OCI-LY3 (cell line): ENCODE results near the gene IGSF3.
"Not testable (repeated sequence)": the region's sequence is repeated elsewhere in the genome, so short reads cannot be mapped to it uniquely, and the experiment has no call there.

Source experiments
- H2AFZ ChIP-seq: fragments of 200-600, 300-600 bp; shearing (Covaris generic); 2 replicates; pipeline ENCODE4 v1.6.0; 2014; ENCODE audit warnings: antibody characterized with exemption, low read depth, low read length
- H3K27ac ChIP-seq: fragments of 200-600, 300-600 bp; sonication (generic); 2 replicates; pipeline ENCODE4 v1.5.1; 2014; ENCODE audit warnings: mild to moderate bottlenecking, low read length, moderate library complexity, mixed read lengths
- H3K27me3 ChIP-seq: fragments of 200-600, 300-600 bp; sonication (generic); 2 replicates; pipeline ENCODE4 v1.6.1; 2014; ENCODE audit warnings: low read depth, low read length, mixed read lengths
- H3K36me3 ChIP-seq: fragments of 200-600, 300-600 bp; sonication (generic); replicated peaks from 2 replicates; pipeline ENCODE3; 2014; ENCODE audit warnings: low read depth, low read length, mixed read lengths
- H3K4me1 ChIP-seq: fragments of 300-600, 200-600 bp; sonication (generic); 2 replicates; pipeline ENCODE4 v1.6.1; 2014; ENCODE audit warnings: low read length, mixed read lengths
- H3K4me2 ChIP-seq: fragments of 200-600, 300-600 bp; sonication (generic); 2 replicates; pipeline ENCODE4 v1.6.1; 2014; ENCODE audit warnings: low read length, mixed read lengths
- H3K4me3 ChIP-seq: fragments of 300-600, 200-600 bp; sonication (generic); 2 replicates; pipeline ENCODE4 v1.5.1; 2014; ENCODE audit warnings: antibody characterized with exemption, mild to moderate bottlenecking, low read length, moderate library complexity
- H3K79me2 ChIP-seq: fragments of 300-600, 200-600 bp; shearing (Covaris generic); 2 replicates; pipeline ENCODE4 v1.6.1; 2014; ENCODE audit warnings: mild to moderate bottlenecking, low read length, mixed read lengths
- H3K9ac ChIP-seq: fragments of 300-600, 200-600 bp; shearing (Covaris generic); 2 replicates; pipeline ENCODE4 v1.6.0; 2014; ENCODE audit warnings: mild to moderate bottlenecking, low read length, moderate library complexity
- H3K9me3 ChIP-seq: fragments of 200-600, 300-600 bp; shearing (Covaris generic); 2 replicates; pipeline ENCODE4 v1.6.1; 2014; ENCODE audit warnings: low read length, mixed read lengths; ENCODE audit not compliant: insufficient read depth
- H4K20me1 ChIP-seq: fragments of 200-600, 300-600 bp; sonication (generic); 2 replicates; pipeline ENCODE4 v1.6.1; 2016; ENCODE audit warnings: low read length, mixed read lengths; ENCODE audit not compliant: insufficient read depth
- TF ChIP-seq, protein P1 (sequence below): fragments of 200-600, 300-600 bp; sonication (generic); IDR thresholded peaks from 2 replicates; pipeline ENCODE4 v1.5.1; 2014; ENCODE audit warnings: antibody characterized with exemption, low read length, low read depth

IGSF3 gene

DNA sequence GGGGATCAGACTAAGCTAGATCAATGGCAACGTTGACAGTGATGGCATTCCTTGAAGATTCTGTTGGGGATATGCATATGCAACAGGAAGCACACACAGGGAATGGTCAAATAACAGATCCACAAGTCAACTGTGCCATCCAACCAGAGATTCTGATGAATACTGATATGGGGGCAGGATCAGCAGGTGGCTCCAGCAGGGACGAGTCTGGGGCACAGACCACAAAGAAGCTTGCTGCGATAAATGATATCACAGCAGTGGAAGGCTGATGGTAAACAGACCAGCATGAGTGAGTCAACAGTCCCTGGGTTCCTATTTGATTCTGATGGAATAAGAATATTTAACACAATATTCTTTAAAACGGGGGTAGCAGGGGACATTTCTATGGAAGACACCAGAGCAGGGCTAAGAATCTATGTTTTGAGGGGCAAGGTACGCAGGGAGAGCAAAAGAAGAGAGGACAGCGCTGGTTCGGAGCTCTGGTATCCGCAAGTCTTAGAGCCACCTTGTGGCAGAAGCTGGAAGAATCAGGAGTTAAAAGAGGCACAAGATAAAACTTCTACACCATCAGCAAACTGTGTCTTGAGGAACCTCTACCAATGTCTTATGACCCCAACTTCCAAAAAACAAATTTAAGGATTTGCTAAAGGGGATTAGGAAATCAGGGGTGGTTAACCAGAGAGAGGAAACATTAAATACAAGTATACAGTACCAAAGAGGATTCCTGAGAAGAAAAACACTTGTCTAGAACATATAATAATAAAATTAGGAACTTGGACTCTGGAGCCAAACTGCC lies 71.4 kb downstream of the IGSF3 start:
- H3K27me3 ChIP-seq, H3K9me3 ChIP-seq, H2AFZ ChIP-seq, H3K36me3 ChIP-seq, H4K20me1 ChIP-seq, H3K4me3 ChIP-seq, H3K79me2 ChIP-seq: not testable (repeated sequence)
- H3K4me1 ChIP-seq, result peaks cover 54% of the 10 kb centered on the region
- H3K27ac ChIP-seq, result peak overlapping the region; percentile 81
- H3K4me2 ChIP-seq, result peak overlapping the region; percentile 50
- H3K9ac ChIP-seq, result peak overlapping the region; percentile 43; the same call in 1 of the 2 replicates
- TF ChIP-seq, protein P1, sequence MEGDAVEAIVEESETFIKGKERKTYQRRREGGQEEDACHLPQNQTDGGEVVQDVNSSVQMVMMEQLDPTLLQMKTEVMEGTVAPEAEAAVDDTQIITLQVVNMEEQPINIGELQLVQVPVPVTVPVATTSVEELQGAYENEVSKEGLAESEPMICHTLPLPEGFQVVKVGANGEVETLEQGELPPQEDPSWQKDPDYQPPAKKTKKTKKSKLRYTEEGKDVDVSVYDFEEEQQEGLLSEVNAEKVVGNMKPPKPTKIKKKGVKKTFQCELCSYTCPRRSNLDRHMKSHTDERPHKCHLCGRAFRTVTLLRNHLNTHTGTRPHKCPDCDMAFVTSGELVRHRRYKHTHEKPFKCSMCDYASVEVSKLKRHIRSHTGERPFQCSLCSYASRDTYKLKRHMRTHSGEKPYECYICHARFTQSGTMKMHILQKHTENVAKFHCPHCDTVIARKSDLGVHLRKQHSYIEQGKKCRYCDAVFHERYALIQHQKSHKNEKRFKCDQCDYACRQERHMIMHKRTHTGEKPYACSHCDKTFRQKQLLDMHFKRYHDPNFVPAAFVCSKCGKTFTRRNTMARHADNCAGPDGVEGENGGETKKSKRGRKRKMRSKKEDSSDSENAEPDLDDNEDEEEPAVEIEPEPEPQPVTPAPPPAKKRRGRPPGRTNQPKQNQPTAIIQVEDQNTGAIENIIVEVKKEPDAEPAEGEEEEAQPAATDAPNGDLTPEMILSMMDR, result peak; percentile 41

DNA sequence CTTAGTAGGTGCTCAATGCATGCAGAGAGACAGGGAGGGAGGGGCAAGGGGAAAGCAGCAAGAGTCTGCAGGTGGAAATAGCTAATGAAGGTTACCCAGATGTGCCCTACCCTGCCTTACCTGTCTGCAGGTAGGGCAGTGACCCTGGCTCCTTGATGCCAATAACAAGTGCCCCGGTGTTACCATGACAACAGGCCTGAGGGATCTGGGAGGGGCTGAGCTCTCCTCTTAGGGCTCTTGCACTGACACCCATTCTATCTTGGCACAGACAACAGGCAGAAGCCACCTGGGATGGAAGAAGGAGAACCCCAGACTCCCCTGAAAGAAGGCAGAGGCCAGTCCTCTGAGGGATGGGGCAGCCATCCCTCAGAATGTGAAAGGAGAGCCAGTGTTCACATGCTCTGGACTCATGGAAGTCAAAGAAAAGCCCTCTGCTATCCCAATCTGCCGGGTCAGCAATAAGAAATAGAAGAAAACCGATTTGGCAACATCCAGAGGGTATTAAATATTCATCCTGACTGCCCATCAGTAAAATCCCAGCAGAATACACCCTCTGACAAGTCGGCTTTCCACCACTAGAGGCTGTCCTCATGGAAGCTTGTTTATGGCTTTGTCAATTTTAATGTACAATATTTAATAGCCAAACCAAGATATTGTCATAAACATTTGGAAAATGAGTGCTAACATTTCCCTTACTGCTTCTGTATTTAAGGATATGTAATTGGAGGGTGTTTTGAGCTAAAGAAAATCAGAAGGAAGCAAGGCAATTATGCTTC lies 72.3 kb downstream of the IGSF3 start:
- Histone ChIP-seq H3K4me1 (peaks cover 56% of the 10 kb centered on the region), H3K27ac (peak overlapping the region; percentile 81; the same call in 1 of the 2 replicates), H3K4me2 (0 out of 2 replicates have a peak overlapping the region, but pooled peaks have one; percentile 50), H3K9ac (peak overlapping the region; percentile 42; the same call in 1 of the 2 replicates)
- not testable (repeated sequence) for H3K79me2 ChIP-seq, H3K36me3 ChIP-seq, H3K9me3 ChIP-seq, H4K20me1 ChIP-seq, H3K27me3 ChIP-seq, H2AFZ ChIP-seq, H3K4me3 ChIP-seq

DNA sequence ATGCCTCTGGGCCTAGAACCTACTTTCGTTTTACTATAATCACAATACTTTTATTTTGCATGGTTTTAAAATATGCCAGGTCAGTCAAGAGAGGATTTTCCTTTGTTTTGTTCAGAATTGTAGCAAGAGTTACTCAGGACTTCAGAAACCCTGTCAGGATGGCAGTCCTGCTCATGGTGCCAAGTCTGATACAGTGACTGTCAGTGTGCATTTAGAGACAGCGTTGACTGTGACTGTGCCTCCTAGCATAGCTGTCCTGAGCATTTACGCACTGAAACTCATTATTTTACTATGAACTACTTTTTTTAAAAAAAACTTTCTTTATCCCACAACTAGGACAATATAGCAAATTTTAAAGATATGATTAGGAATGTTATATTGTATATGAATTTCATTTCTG lies 73.6 kb downstream of the IGSF3 start:
- H3K79me2 ChIP-seq, H3K27ac ChIP-seq, H4K20me1 ChIP-seq, H3K9me3 ChIP-seq, H3K36me3 ChIP-seq, H3K9ac ChIP-seq, H3K4me2 ChIP-seq, H2AFZ ChIP-seq, H3K27me3 ChIP-seq, H3K4me3 ChIP-seq: not testable (repeated sequence)
- peaks cover 66% of the 10 kb centered on the region for H3K4me1 ChIP-seq

DNA sequence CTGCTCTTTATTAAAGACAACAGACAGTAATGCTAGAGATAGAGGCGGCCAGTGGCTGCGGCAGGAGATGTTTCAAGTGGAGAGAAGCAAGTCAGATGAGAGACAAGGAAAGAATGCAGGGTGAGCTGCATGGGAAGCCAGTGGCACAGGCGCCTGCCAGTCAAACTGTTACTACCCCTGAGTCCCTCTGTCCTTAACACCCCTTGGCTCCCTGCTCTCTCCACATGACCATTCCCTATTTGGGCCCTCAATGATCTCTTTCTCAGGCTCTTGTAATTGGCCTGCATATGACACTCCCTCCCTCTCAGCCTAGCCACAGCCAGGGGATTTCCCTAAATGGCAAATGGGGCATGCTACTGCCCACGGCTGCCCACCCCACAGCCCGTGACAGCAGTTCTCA lies 74.1 kb downstream of the IGSF3 start:
- H4K20me1 ChIP-seq, H3K4me2 ChIP-seq, H3K4me3 ChIP-seq, H3K27ac ChIP-seq, H3K27me3 ChIP-seq, H3K9ac ChIP-seq, H2AFZ ChIP-seq, H3K9me3 ChIP-seq, H3K36me3 ChIP-seq, H3K79me2 ChIP-seq: not testable (repeated sequence)
- H3K4me1 ChIP-seq, result peaks cover 60% of the 10 kb centered on the region

DNA sequence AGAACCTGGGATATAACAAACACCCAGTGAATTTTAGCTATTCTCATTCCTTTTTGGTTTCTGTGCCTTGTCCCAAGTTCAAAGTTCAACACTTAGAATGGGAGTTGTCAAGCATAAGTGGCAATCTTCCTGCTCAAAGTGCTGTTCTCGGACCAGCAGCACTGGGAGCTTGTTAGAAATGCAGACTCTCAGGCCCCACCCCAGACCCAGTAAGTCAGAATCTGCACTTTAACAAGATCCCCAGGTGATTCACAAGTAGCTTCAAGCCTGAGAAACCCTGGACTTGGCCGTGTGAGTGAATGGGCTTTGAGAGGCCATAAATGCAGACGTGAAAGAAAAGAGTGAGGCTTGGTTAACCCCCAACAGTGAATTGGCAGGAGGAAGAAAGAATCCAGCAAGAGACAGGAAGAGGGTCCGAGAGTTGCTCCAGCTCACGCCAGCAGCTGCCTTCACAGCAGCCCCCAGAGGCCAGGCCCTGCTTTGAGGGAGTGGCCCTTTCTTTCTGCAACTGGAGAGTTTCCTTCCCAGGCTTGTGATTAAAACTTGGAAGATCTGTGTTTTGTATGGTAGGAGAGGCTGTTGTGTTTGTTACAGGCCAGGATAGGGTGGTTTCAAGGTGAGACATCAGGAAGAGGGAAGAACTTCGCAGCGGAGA lies 75.5 kb downstream of the IGSF3 start:
- not testable (repeated sequence) for H4K20me1 ChIP-seq, H3K9ac ChIP-seq, H3K4me2 ChIP-seq, H3K27ac ChIP-seq, H3K9me3 ChIP-seq, H3K4me3 ChIP-seq, H3K36me3 ChIP-seq, H3K27me3 ChIP-seq, H3K79me2 ChIP-seq, H2AFZ ChIP-seq
- peaks cover 59% of the 10 kb centered on the region for H3K4me1 ChIP-seq

DNA sequence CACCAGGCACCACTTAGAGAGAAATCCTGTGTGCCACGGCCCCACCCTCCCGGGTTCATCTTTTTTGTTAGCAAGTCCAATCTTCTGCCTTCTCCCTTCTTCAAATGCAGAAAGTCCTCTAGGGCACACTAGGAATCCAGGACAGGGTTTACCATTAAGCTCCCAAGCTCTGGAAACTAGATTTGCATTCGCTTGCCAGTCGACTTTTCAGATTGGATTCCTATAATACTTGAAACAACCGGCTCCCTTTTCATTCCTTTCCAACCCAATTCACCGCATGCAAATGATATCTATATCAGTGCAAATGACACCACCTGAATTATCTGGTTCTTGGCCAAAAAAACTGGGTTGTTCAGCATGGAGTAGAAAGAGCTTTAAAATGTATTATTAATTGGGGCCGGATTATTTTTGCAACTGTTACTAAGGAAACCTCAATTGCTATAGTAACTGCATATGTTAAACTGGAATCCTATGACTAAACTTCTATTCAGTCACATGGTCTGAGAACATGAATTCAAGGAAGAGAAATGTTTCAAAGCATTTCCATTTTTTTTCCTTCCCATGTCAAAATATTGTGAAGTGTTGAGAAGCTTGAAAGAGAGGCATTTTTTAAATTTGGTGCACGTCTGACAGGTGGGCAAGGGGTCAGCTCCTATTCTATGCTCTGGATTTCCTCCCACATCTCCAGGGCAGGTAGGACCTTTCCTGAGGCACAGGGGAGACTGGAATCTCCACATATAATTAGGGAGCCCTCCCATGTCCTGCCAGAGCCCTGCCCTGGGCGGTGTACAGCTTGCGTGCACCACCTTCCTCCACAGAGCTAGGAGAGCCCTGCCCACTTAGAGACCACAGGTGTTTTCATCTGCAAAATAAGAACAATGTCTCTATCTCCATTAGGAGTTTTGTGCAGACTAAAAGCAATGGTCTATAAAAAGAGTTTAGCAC lies 76.3 kb downstream of the IGSF3 start:
- not testable (repeated sequence) for H3K27me3 ChIP-seq, H3K36me3 ChIP-seq, H3K79me2 ChIP-seq, H3K27ac ChIP-seq, H3K4me2 ChIP-seq, H3K4me3 ChIP-seq, H3K9ac ChIP-seq, H2AFZ ChIP-seq, H4K20me1 ChIP-seq, H3K9me3 ChIP-seq
- peaks cover 59% of the 10 kb centered on the region for H3K4me1 ChIP-seq

DNA sequence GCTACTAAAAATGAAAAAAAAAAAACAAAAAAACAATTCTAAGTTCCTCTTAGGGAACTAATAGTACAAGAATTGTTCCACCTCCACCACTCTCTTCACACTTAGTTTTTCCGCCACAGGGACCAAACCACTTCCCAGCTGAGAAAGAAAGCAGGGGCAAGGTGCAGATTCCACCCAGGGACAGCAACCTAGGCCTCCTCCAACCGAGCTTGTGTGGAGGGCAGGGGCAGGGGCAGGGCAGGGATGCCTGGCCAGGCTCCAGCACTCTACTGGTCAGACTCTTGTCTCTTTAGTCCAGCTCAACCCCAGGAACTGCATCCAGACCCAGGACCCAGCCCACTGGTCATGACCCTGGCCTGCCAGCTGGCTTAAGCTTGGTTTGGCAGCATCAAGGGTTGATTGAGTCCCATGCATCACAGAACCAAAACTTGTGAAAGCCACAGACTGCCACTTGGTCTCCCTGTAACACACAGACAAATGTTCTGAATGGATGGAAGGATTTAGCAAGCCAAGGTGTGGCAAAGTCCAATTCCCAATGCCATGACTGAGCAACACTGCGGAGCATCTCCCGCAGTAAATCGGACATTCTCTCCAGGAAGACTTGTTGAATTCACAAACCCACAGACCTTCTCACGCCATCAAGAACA lies 77.1 kb downstream of the IGSF3 start:
- not testable (repeated sequence) for H2AFZ ChIP-seq, H3K9me3 ChIP-seq, H3K27me3 ChIP-seq, H3K4me3 ChIP-seq, H4K20me1 ChIP-seq, H3K27ac ChIP-seq, H3K4me2 ChIP-seq, H3K36me3 ChIP-seq, H3K79me2 ChIP-seq
- H3K4me1 ChIP-seq, result peaks cover 60% of the 10 kb centered on the region
- H3K9ac ChIP-seq, result 0 out of 2 replicates have a peak overlapping the region, but pooled peaks have one; percentile 10
